Peyer's patch (tissue), 4 donors: ENCODE data around the gene RBM44. TPM values are rescaled to one million over a fixed set of nuclear protein-coding genes. Genes with fewer than 3 reads are reported as not detected.

Experiments used
- DNase-seq, 3 donors: peaks; one replicate each; pipeline ENCODE4 v3.0.0-alpha.2; 2017 to 2019
- H3K27ac ChIP-seq, 4 donors: fragments of 200-600 bp; sonication (generic); one replicate each; pipeline ENCODE4 v1.5.1; 2016 to 2019
- H3K27me3 ChIP-seq, 2 donors: fragments of 200-600 bp; sonication (generic); one replicate each; pipeline ENCODE4 v1.5.1; 2019
- H3K36me3 ChIP-seq, 3 donors: fragments of 200-600 bp; sonication (generic); one replicate each; pipeline ENCODE4 v1.5.1; 2016 to 2019
- H3K4me1 ChIP-seq, 4 donors: fragments of 200-600 bp; sonication (generic); one replicate each; pipeline ENCODE4 v1.5.1; 2016 to 2019
- H3K4me3 ChIP-seq, 4 donors: fragments of 200-600 bp; sonication (generic); 1 replicate in 3 of 4; 2 replicates in 1 of 4; pipeline ENCODE4 v1.5.1; 2016 to 2019; ENCODE audit warnings: mild to moderate bottlenecking in 1 of 4
- H3K9me3 ChIP-seq, 4 donors: fragments of 200-600 bp; sonication (generic); one replicate each; pipeline ENCODE4 v1.5.1; 2016 to 2019; ENCODE audit warnings: mild to moderate bottlenecking in 1 of 4
- CTCF ChIP-seq, 6 experiments: fragments of 450-650 bp in 4 of 6; fragments of 200-600 bp in 2 of 6; sonication (generic) in 1 of 6; IDR thresholded peaks; one replicate each; pipeline ENCODE4 v1.5.1; 2017 to 2019; ENCODE audit warnings: antibody characterized with exemption in 6 of 6, mild to moderate bottlenecking in 3 of 6, moderate library complexity in 1 of 6
- POLR2A ChIP-seq, 2 donors: fragments of 450-650 bp; IDR thresholded peaks; one replicate each; pipeline ENCODE4 v1.5.1; 2017; ENCODE audit warnings: antibody characterized with exemption in 2 of 2, mild to moderate bottlenecking in 2 of 2, moderate library complexity in 2 of 2
- total RNA-seq, 4 donors: library from RNA; depleted of rRNA; stranded (reverse); fragments of >200 nt; gene quantifications; one replicate each; pipeline ENCODE4 v1.1.0, GENCODE V29; 2016

Gene RBM44
- total RNA-seq, 4 donors from 2014 or later = 0.38 to 2.5 (median 1.4) TPM

DNA sequence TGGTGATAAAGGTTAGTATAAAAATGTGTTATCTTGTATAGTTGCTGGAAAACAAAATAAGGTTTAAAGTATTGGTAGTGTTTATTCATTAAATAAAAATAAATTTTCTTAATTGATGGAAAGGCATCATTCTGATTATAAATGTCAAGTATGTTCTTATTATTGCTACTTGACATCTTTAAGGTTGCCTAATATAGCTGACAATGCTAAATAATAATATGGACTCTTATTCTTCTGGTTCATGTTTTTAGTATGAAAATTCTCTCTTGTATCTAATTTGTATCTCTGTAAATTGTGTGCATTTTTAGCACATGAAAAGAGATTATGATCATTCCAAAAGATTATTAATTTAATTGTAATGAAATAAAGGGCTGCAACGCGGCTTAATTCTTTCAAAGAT lies 25.0 kb downstream of the RBM44 start:
- no peaks in the 10 kb centered on the region for H3K9me3 ChIP-seq
- H3K4me3 ChIP-seq = no peak overlapping the region
- no peaks in the 10 kb centered on the region for H3K27me3 ChIP-seq
- no peak overlapping the region for H3K27ac ChIP-seq
- DNase-seq = no peak
- TF ChIP-seq CTCF (IDR thresholded peaks at IDR 0.05) (no peak), POLR2A (IDR thresholded peaks at IDR 0.05) (no peak)
- no peaks in the 10 kb centered on the region for H3K4me1 ChIP-seq
- H3K36me3 ChIP-seq = no peaks in the 10 kb centered on the region

DNA sequence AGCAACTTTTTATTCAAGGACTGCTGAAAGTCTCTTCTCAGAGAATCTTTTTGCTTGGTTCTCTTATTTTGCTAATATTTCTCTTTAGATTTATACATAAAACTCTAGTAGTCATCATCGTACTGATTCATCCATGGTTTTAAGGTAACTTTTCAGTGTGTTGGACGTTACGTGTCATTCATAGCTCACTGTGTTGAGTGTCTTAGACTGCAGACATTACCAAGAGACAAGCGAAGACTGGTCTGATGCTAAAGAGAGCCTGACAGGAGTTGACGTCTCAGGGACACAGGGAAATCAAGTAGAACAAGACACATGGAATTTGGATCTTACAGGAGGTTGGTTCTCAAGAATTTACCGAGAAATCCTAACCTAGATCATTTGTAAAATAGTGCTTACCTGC lies 25.5 kb downstream of the RBM44 start:
- no peak for DNase-seq
- TF ChIP-seq CTCF (IDR thresholded peaks at IDR 0.05) (no peak), POLR2A (IDR thresholded peaks at IDR 0.05) (no peak)
- H3K4me1 ChIP-seq = no peaks in the 10 kb centered on the region

GRCh38 chr2:237827421-237827987 lies 28.9 kb downstream of the RBM44 start:
- Histone ChIP-seq H3K36me3 (no peaks in the 10 kb centered on the region), H3K27me3 (no peaks in the 10 kb centered on the region), H3K9me3 (no peaks in the 10 kb centered on the region), H3K27ac (no peak overlapping the region), H3K4me1 (no peaks in the 10 kb centered on the region), H3K4me3 (no peak overlapping the region)
- no peak for DNase-seq
- TF ChIP-seq POLR2A (IDR thresholded peaks at IDR 0.05) (no peak), CTCF (IDR thresholded peaks at IDR 0.05) (no peak)

More for the DNA sequence above, 25.5 kb downstream of the RBM44 start:
- Histone ChIP-seq H3K36me3 (no peaks in the 10 kb centered on the region), H3K9me3 (no peaks in the 10 kb centered on the region), H3K27ac (no peak overlapping the region), H3K4me3 (no peak overlapping the region), H3K27me3 (no peaks in the 10 kb centered on the region)

GRCh38 chr2:237830522-237830921 lies 31.9 kb downstream of the RBM44 start:
- Histone ChIP-seq H3K27ac (no peak overlapping the region), H3K9me3 (no peaks in the 10 kb centered on the region), H3K36me3 (no peaks in the 10 kb centered on the region), H3K27me3 (no peaks in the 10 kb centered on the region), H3K4me1 (no peaks in the 10 kb centered on the region), H3K4me3 (no peak overlapping the region)
- DNase-seq = no peak
- TF ChIP-seq CTCF (IDR thresholded peaks at IDR 0.05) (no peak), POLR2A (IDR thresholded peaks at IDR 0.05) (no peak)

DNA sequence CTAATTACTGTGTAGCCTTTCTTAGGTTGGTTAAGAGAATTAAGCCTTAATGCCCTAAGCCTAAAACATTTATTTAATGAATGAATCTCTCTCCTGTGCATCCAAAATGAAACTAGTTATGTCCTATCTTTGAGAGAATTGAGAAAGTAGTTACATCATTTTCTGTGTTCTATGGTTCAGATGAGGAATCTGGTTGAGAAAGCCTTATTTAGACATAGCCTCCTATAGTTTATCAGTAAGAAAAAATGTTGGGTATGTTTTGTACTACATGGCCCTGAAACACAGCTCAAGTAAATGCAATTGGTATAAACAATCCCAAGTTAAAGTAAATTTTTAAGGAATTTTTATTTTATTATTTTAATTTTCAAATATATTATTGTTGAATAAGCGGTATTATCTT lies 35.0 kb downstream of the RBM44 start:
- Histone ChIP-seq H3K27me3 (no peaks in the 10 kb centered on the region), H3K36me3 (no peaks in the 10 kb centered on the region), H3K4me1 (no peaks in the 10 kb centered on the region), H3K27ac (no peak overlapping the region), H3K9me3 (no peaks in the 10 kb centered on the region), H3K4me3 (no peak overlapping the region)
- TF ChIP-seq POLR2A (IDR thresholded peaks at IDR 0.05) = no peak
- TF ChIP-seq CTCF (IDR thresholded peaks at IDR 0.05) = no peak
- DNase-seq = no peak

DNA sequence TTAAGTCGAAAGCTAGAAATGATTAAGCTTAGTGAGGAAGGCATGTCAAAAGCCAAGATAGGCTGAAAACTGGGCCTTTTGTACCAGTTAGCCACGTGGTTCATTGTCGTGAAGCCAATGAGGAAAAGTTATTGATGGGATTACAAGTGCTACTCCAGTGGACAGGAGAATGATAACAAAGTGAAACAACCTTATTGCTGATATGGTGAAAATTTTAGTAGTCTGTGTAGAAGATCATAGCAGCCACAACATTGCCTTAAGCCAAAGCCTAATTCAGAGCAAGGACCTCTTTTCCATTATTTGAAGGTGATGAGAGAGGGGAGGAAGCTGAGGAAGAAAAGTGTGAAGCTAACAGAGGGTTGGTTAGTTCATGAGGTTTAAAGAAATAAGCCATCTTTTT lies 36.8 kb downstream of the RBM44 start:
- H3K27ac ChIP-seq = no peak overlapping the region
- no peaks in the 10 kb centered on the region for H3K36me3 ChIP-seq
- no peaks in the 10 kb centered on the region for H3K4me1 ChIP-seq
- H3K9me3 ChIP-seq = no peaks in the 10 kb centered on the region
- H3K27me3 ChIP-seq = no peaks in the 10 kb centered on the region
- H3K4me3 ChIP-seq = no peak overlapping the region
- no peak for DNase-seq
- TF ChIP-seq POLR2A (IDR thresholded peaks at IDR 0.05) (no peak), CTCF (IDR thresholded peaks at IDR 0.05) (no peak)
